HepG2 (cell line): Measurements from ENCODE around the gene FAM110A. TPM values are rescaled to one million over a fixed set of nuclear protein-coding genes. Genes with fewer than 3 reads are reported as not detected.

Source experiments
- ATAC-seq: fragments of 200-7000 bp; cut with Tn5 transposase; 3 replicates; pipeline ENCODE4 v1.9.1; 2020; ENCODE audit warnings: mild to moderate bottlenecking, moderate library complexity
- BruUV-seq: library from RNA; stranded (reverse); fragments of 400-500 nt; replicated peaks from 2 replicates; lab custom pipeline; 2021; lab: Mats Ljungman, UMichigan
- CTCF ChIA-PET: fragments of 300-600 bp; formaldehyde crosslinking; extraction: SDS; loops from one replicate; lab custom pipeline; 2021; ENCODE audit warnings: low total read pairs, inconsistent platforms, low intra/inter-chr PET ratio; lab: Yijun Ruan, JAX
- POLR2A ChIA-PET: fragments of 350-600 bp; sonication (Branson Sonifier 250); formaldehyde crosslinking; loops from one replicate; lab custom pipeline; 2020; ENCODE audit warnings: antibody characterized with exemption, inconsistent platforms; lab: Yijun Ruan, JAX
- DNase-seq: peaks from one replicate; pipeline ENCODE4 v3.0.0-alpha.2; 2015; ENCODE audit warnings: low spot score
- FAIRE-seq: peaks from 3 replicates; lab custom pipeline; 2011; peaks lifted over from hg19 to GRCh38; lab: Jason Lieb, UNC
- H2AFZ ChIP-seq: one replicate; pipeline ENCODE4 v1.6.1; 2011; ENCODE audit warnings: low read length, inconsistent platforms
- H3K27ac ChIP-seq: fragments of 300-600 bp; 3 replicates; pipeline ENCODE4 v1.8.0; 2011; ENCODE audit warnings: mixed run types, mild to moderate bottlenecking, mixed read lengths, low read length, inconsistent platforms; ENCODE audit not compliant: insufficient read depth; ENCODE audit errors: extremely low read length
- H3K27me3 ChIP-seq, 2 experiments: fragments of 200-600 bp in 1 of 2; 2 replicates in 1 of 2; 3 replicates in 1 of 2; pipeline versions ENCODE4 v1.6.0 to v1.8.0; 2011; ENCODE audit warnings: low read length in 2 of 2, mild to moderate bottlenecking in 2 of 2, moderate library complexity in 2 of 2, inconsistent platforms in 1 of 2; ENCODE audit not compliant: insufficient read depth in 2 of 2, control insufficient read depth in 1 of 2
- H3K36me3 ChIP-seq, 2 experiments: fragments of 200-600 bp in 1 of 2; replicated peaks in 1 of 2; 2 replicates in 1 of 2; 3 replicates in 1 of 2; pipeline versions ENCODE4 v1.5.1 to v1.8.0; 2011; ENCODE audit warnings: low read length in 2 of 2, inconsistent platforms in 1 of 2; ENCODE audit not compliant: insufficient read depth in 2 of 2, control insufficient read depth in 1 of 2
- H3K4me1 ChIP-seq: 2 replicates; pipeline ENCODE4 v1.5.1; 2012; ENCODE audit warnings: low read length, inconsistent platforms; ENCODE audit not compliant: insufficient read depth
- H3K4me2 ChIP-seq: 2 replicates; pipeline ENCODE4 v1.6.0; 2011; ENCODE audit warnings: low read depth, low read length, inconsistent platforms
- H3K4me3 ChIP-seq, 3 experiments: fragments of 200-600 bp in 1 of 3; sonication (generic), shearing (Covaris generic) in 1 of 3; replicated peaks in 1 of 3; 2 replicates each; pipeline ENCODE4 v1.5.1; 2011 to 2016; ENCODE audit warnings: low read length in 3 of 3, inconsistent platforms in 2 of 3, low read depth in 2 of 3, mild to moderate bottlenecking in 2 of 3, control low read depth in 1 of 3, mixed read lengths in 1 of 3; ENCODE audit not compliant: insufficient read depth in 1 of 3
- H3K79me2 ChIP-seq: one replicate; pipeline ENCODE4 v1.6.1; 2011; ENCODE audit warnings: low read length, inconsistent platforms; ENCODE audit not compliant: insufficient read depth
- H3K9ac ChIP-seq: 2 replicates; pipeline ENCODE4 v1.6.0; 2011; ENCODE audit warnings: mild to moderate bottlenecking, low read depth, low read length, inconsistent platforms; ENCODE audit not compliant: insufficient read depth
- H3K9me3 ChIP-seq: 2 replicates; pipeline ENCODE4 v1.5.1; 2012; ENCODE audit warnings: mild to moderate bottlenecking, low read length
- H4K20me1 ChIP-seq: 2 replicates; pipeline ENCODE4 v1.6.0; 2011; ENCODE audit warnings: inconsistent platforms, mild to moderate bottlenecking, low read length, moderate library complexity; ENCODE audit not compliant: insufficient read depth
- JARID2 ChIP-seq: sonication (generic); formaldehyde crosslinking; IDR thresholded peaks from 2 replicates; pipeline ENCODE4 v1.8.1; 2023; ENCODE audit warnings: missing genetic modification reagents, inconsistent platforms; ENCODE audit not compliant: insufficient replicate concordance
- NRL ChIP-seq: sonication (generic); formaldehyde crosslinking; IDR thresholded peaks from 2 replicates; pipeline ENCODE4 v1.5.0; 2020; ENCODE audit warnings: missing genetic modification reagents, mild to moderate bottlenecking, moderate library complexity, borderline replicate concordance
- ZFP90 ChIP-seq: sonication (generic); formaldehyde crosslinking; IDR thresholded peaks from 2 replicates; pipeline ENCODE4 v1.8.0; 2022; ENCODE audit warnings: missing genetic modification reagents, mild to moderate bottlenecking, inconsistent platforms, borderline replicate concordance
- ZNF782 ChIP-seq: sonication (generic); formaldehyde crosslinking; IDR thresholded peaks from 2 replicates; pipeline ENCODE4 v1.4.0; 2020; ENCODE audit warnings: missing genetic modification reagents, mild to moderate bottlenecking, borderline replicate concordance
- ZSCAN9 ChIP-seq: IDR thresholded peaks from 2 replicates; pipeline ENCODE4 v1.6.1; 2016; ENCODE audit warnings: borderline replicate concordance
- WGBS: methylation state at CpG from one replicate; pipeline ENCODE4 v1.1.6; 2017; ENCODE audit warnings: low lambda C conversion rate; 5-methylcytosine and 5-hydroxymethylcytosine counted together
- in situ Hi-C: cut with HindIII; loops from 2 replicates; pipeline ENCODE4 v1.10.0; 2017; ENCODE audit warnings: low pct_unique_long_range_greater_than_20kb; ENCODE audit not compliant: extremely low pct_ligation_motif_present
- intact Hi-C: fragments of 100-400 bp; cut with micrococcal nuclease; formaldehyde crosslinking; loops from one replicate; pipeline ENCODE4 v1.10.0; 2022; ENCODE audit not compliant: unreplicated experiment
- polyA plus RNA-seq, 8 experiments: library from polyadenylated mRNA; depleted of rRNA in 3 of 8; stranded (reverse) in 7 of 8; unstranded in 1 of 8; fragments of >200 nt; fragmentation: Illumina TruSeq in 4 of 8; extraction: Trizol in 4 of 8; gene quantifications; 2 replicates each; pipeline versions ENCODE4 v1.2.1 to v1.2.3, GENCODE V29; 2011 to 2016; ENCODE audit warnings: low read depth in 4 of 8, missing spikeins in 1 of 8, mixed read lengths in 1 of 8; ENCODE audit not compliant: insufficient read depth in 1 of 8
- total RNA-seq, 5 experiments: library from RNA; depleted of rRNA; stranded (reverse); fragments of >200 nt; fragmentation: Illumina TruSeq; extraction: Trizol; gene quantifications; 2 replicates each; pipeline ENCODE4 v1.2.3, GENCODE V29; 2016; ENCODE audit warnings: low read depth in 1 of 5
- TF ChIP-seq, protein P1 (sequence below): sonication (generic); formaldehyde crosslinking; IDR thresholded peaks from 2 replicates; pipeline ENCODE4 v1.4.0; 2020; ENCODE audit warnings: missing genetic modification reagents, borderline replicate concordance
- TF ChIP-seq, protein P2 (sequence below): sonication (generic); formaldehyde crosslinking; IDR thresholded peaks from 2 replicates; pipeline ENCODE4 v1.8.0; 2022; ENCODE audit warnings: mild to moderate bottlenecking, missing genetic modification reagents, borderline replicate concordance
- TF ChIP-seq, protein P3 (sequence below), 2 experiments: sonication (generic) in 1 of 2; formaldehyde crosslinking in 1 of 2; IDR thresholded peaks; 2 replicates each; pipeline versions ENCODE4 v1.4.0 to v1.6.1; 2016 to 2020; ENCODE audit warnings: borderline replicate concordance in 1 of 2, low read depth in 1 of 2, mild to moderate bottlenecking in 1 of 2, missing genetic modification reagents in 1 of 2

The FAM110A gene
- total and polyA plus RNA-seq, 2 of the 13 experiments (the other 11 are each of a cell fraction or from before 2014, with no cell fraction given), result 1.9 TPM

DNA sequence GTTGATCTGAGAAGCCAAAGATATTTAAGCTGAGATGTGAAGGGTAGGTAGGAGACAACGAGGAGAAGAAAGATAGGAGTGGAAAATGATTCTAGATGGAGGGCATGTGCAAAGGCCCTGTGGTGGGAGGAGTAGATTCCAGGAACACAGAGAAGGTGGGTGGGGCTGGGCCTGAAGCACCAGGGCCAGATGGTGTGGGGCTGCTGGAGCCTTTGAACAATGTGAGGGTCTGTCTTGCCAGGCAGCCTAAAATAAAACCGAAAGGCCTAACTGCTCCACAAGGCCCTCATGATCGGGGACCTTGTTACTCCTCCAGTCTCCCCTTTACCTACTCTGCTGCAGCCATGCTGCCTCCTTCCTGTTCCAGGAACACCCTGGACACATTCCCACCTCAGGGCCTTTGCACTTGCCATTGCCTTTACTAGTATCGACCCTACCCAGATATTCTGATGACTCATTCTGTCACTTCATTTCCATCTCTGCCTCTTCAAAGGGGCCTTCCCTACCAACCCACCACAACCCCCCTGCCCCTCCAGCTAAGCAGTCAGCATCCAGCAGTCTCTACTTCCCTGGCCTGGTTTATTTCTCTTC is 20.0 kb downstream of the FAM110A start:
- Histone ChIP-seq H3K27ac (no peak overlapping the region), H3K4me1 (no peaks in the 10 kb centered on the region), H3K79me2 (no peaks in the 10 kb centered on the region), H3K4me2 (no peak overlapping the region), H3K4me3 (no peak overlapping the region), H4K20me1 (no peaks in the 10 kb centered on the region), H3K36me3 (no peaks in the 10 kb centered on the region), H3K9ac (no peak overlapping the region), H2AFZ (no peak overlapping the region), H3K27me3 (peaks cover 0 to 9% of the 10 kb centered on the region in 2 experiments; a peak in 3 of 5 replicates), H3K9me3 (no peaks in the 10 kb centered on the region)
- TF ChIP-seq, protein P1, sequence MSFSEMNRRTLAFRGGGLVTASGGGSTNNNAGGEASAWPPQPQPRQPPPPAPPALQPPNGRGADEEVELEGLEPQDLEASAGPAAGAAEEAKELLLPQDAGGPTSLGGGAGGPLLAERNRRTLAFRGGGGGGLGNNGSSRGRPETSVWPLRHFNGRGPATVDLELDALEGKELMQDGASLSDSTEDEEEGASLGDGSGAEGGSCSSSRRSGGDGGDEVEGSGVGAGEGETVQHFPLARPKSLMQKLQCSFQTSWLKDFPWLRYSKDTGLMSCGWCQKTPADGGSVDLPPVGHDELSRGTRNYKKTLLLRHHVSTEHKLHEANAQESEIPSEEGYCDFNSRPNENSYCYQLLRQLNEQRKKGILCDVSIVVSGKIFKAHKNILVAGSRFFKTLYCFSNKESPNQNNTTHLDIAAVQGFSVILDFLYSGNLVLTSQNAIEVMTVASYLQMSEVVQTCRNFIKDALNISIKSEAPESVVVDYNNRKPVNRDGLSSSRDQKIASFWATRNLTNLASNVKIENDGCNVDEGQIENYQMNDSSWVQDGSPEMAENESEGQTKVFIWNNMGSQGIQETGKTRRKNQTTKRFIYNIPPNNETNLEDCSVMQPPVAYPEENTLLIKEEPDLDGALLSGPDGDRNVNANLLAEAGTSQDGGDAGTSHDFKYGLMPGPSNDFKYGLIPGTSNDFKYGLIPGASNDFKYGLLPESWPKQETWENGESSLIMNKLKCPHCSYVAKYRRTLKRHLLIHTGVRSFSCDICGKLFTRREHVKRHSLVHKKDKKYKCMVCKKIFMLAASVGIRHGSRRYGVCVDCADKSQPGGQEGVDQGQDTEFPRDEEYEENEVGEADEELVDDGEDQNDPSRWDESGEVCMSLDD (CRISPR knock-in tag), result no peak
- TF ChIP-seq ZFP90 (CRISPR knock-in tag) (no peak), ZNF782 (CRISPR knock-in tag) (no peak), ZSCAN9 (no peak)
- ChIA-PET CTCF (no interaction called here), POLR2A (no interaction called here)
- DNase-seq (no peak), FAIRE-seq (no peak), ATAC-seq (no peak)
- 51% methylated on average over 4 of the region's 4 CpGs for WGBS
- intact Hi-C loops (no loop called here), in situ Hi-C loops (no loop called here)
- no TSS peak for BruUV-seq

DNA sequence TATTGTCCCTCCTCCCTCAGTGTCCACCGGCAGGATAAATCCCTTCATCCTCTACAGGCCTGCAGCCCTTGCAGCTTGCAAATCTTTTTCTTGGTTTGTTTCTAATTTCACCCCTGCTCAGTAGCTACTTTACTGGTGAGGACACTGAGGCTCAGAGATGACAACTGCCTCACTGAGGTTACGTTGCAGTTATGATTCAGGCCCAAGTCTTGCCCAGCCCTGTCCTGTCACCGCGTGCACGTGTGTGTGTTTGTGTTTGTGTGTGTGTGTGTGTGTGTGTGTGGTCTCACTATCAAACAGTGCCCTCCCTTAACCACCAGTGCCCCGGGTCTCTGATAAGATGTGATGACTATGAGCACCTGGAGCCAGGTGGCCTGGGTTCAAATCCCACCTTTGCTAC is 21.1 kb downstream of the FAM110A start:
- no TSS peak for BruUV-seq
- ATAC-seq, result no peak
- in situ Hi-C loops, result no loop called here
- TF ChIP-seq, protein P2, sequence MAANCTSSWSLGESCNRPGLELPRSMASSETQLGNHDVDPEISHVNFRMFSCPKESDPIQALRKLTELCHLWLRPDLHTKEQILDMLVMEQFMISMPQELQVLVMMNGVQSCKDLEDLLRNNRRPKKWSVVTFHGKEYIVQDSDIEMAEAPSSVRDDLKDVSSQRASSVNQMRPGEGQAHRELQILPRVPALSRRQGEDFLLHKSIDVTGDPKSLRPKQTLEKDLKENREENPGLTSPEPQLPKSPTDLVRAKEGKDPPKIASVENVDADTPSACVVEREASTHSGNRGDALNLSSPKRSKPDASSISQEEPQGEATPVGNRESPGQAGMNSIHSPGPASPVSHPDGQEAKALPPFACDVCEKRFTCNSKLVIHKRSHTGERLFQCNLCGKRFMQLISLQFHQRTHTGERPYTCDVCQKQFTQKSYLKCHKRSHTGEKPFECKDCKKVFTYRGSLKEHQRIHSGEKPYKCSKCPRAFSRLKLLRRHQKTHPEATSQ, result no peak
- TF ChIP-seq JARID2 (CRISPR knock-in tag) (no peak), NRL (no peak)
- TF ChIP-seq, protein P3, sequence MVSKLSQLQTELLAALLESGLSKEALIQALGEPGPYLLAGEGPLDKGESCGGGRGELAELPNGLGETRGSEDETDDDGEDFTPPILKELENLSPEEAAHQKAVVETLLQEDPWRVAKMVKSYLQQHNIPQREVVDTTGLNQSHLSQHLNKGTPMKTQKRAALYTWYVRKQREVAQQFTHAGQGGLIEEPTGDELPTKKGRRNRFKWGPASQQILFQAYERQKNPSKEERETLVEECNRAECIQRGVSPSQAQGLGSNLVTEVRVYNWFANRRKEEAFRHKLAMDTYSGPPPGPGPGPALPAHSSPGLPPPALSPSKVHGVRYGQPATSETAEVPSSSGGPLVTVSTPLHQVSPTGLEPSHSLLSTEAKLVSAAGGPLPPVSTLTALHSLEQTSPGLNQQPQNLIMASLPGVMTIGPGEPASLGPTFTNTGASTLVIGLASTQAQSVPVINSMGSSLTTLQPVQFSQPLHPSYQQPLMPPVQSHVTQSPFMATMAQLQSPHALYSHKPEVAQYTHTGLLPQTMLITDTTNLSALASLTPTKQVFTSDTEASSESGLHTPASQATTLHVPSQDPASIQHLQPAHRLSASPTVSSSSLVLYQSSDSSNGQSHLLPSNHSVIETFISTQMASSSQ (IDR thresholded peaks at IDR 0.05; ENCODE audit: low read depth), result no peak
- TF ChIP-seq, protein P3 (CRISPR knock-in tag; IDR thresholded peaks at IDR 0.05; ENCODE audit: borderline replicate concordance), result no peak

More for the DNA sequence above, 21.1 kb downstream of the FAM110A start:
- WGBS, result 12% methylated on average over 6 of the region's 6 CpGs
- H4K20me1 ChIP-seq, result no peaks in the 10 kb centered on the region
- H3K36me3 ChIP-seq, result no peaks in the 10 kb centered on the region
- intact Hi-C loops, result no loop called here
- H3K4me3 ChIP-seq, result no peak overlapping the region
- H3K4me2 ChIP-seq, result no peak overlapping the region
- H3K79me2 ChIP-seq, result no peaks in the 10 kb centered on the region
- H3K27me3 ChIP-seq, result peaks cover 0 to 14% of the 10 kb centered on the region in 2 experiments; a peak in 3 of 5 replicates
- no peak overlapping the region for H3K27ac ChIP-seq
- POLR2A ChIA-PET, result no interaction called here
- no peak overlapping the region for H3K9ac ChIP-seq
- no peaks in the 10 kb centered on the region for H3K9me3 ChIP-seq
- H2AFZ ChIP-seq, result no peak overlapping the region
- no peak for FAIRE-seq
- no peak for DNase-seq
- CTCF ChIA-PET, result no interaction called here
- no peaks in the 10 kb centered on the region for H3K4me1 ChIP-seq
